Measurements from ENCODE around the gene GIT2.
"Not testable (repeated sequence)": the region's sequence is repeated elsewhere in the genome, so short reads cannot be mapped to it uniquely, and the experiment has no call there.

Gene GIT2

DNA sequence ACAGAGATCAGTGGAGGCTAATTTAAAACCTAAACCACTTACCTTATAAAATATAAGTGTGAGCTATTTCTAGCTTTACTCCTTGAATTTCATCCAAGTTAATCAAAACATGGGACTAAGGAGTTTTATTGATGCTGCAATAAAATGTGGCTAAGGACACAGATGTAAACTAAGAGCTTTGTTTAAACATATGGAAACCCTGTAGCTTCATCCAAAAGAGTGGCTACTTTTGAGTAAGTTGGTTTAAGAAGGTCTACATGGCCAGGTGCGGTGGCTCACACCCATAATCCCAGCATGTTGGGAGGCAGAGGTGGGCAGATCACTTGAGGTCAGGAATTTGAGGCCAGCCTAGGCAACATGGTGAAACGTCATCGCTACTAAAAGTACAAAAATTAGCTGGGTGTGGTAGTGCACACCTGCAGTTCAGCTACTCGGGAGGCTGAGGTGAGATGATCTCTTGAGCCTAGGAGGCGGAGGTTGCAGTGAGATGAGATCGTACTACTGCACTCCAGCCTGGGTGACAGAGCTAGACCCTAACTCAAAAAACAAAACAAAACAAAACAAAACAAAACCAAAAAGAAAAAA lies 55.7 kb downstream of the GIT2 start:
- no peak for DNase-seq

DNA sequence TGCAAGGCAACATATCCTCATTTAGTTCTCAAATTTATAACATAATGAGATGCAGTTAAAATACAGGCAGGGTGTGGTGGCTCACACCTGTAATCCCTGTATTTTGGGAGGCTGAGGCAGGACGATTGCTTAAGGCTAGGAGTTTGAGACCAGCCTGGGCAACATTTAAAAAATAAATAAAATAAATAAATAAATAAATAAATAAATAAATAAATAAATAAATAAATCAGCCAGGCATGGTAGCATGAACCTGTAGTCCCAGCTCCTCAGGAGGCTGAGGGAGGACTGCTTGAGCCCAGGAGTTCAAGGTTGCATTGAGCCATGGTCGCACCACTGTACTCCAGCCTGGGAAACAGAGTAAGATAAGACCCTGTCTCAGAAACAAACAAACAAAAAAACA lies 56.7 kb downstream of the GIT2 start:
- no peak for DNase-seq

DNA sequence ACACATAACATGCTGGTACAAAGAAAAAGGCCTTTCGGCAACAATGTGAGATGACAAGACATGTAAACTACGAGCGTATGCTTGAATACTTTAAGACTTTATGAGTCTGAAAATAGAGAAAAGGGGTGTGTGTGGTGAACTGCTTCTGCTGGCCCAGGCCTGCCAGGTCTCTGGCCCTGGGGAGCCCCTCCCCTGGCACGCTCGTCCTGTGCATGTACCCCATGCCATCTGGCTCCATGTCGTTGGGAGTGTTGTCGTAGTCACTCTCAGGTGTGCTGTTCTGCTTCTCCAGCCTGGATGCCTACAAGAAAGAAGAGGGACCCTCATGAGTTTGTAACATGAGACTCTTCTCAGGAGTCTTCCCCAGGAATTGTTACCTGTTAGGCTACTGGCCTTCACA lies 57.2 kb downstream of the GIT2 start:
- no peak for DNase-seq

DNA sequence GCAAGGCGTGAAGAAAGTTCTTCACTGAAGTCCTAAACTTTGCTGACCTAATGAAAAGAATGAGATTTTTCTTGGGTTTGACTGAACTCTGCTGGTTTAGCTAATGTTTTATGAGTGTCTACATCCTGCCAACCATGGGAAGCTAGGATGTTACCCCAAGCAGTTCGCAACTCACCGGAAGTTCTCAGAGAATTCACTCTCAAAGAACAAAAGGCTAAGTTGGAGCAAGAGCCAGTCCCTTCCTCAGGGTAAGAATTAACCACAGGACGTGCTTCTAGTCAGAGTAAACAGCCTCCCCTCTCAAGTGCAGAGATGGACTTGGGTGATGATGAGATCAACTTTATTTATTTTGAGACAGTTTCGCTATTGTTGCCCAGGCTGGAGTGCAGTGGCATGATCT lies 58.8 kb downstream of the GIT2 start:
- no peak for DNase-seq

DNA sequence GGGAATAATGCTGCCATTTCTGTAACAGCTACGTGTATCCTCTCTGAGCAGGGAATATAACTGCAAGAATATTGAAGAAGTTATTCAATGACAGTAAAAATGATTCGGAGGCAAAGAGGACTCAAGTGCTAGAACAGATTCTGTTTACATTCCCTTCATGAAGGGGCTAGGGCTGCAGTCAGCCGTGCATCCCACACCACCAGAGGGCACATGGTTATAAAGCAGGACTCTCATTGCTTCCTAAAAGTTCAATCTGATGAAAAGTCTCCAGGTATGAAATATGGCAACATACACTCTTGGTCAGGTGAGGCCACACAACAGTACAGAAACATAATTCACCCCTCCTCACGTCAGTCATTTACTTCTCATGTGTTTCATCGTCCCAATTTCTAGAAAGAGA lies 62.1 kb downstream of the GIT2 start:
- no peak for DNase-seq

DNA sequence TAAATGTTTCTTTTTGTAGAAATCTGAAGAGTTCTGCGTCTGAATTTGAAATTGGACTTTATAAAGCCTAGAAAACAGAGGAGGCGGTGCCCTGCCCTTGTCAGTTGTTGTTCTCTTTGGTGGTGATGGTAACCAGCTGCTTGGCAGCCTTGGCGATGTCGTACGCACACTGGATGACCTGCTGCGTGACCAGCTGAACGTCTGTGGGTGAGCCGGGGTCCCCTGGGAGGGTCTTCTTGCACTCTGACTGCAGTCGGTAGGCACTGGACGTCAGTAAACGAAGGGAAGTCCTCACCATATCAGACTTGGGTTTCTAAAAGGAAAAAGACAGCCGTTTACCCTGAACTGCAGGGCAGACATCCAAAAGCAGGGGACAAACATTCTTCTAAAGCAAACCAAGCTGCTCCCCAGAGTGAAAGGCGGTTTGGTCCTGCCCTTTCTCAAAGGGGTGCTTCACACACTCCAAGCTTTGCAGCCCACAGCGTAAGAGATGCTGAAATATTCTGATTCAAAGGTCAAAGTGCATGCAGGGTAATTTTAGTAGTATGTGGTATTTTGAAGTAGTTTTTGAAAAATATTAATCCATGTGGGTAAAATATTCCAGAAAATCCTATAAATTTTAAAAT lies 63.2 kb downstream of the GIT2 start:
- DNase-seq, result no peak

DNA sequence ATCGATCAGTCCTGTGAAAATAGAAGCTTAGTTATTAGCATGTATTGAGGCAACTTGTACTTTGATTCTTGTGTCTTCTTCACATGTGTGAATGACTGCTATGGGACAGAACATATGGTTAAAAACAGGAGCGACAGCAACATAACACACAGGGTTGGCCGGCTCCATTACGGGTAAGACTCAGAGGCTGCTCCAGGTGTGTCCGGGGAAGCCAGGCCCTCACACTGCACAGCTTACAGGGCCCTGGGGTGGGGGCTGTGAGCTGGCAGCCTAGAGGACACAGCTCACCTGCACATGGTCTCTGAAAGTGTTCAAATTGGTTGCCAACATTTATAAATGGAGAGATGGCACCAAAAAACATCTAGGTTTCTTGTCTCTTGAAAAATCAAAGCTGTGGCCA lies 65.0 kb downstream of the GIT2 start:
- DNase-seq, result no peak

DNA sequence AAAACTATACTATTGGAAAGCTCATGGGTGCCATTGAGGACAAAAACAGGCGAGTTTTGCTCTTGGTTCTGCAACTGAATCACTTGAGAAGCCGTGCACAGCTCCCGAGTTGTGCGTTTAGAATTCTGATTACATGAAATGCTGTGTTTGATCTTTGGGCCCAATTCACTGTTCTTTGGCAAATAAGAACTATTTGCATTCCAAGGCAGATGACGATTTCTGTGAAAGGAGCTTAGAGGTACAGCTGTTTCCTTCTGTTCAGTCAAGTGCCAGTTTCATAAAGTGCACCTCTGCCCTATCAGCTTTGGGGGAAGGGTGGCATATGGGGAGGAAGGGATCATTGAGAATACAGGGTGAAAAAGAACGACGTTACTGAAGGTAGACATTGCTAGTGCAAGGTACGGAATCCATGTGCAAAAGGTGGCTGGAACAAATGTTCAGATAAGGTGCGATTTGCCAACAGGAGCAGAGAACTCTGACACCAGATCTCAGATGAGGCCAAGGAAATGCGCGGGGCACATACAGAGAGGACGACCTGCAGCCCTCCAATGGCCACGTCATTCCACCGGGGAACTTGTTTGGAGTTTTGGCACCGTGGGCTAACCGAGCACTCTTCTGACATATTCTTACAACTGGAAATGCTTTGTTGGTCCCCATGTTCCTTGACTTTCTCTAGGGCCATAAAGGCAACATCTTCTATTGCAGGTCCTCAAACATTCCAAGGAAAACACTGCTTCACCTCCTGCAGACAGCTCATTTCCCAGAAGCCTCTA lies 66.0 kb downstream of the GIT2 start:
- DNase-seq, result no peak

DNA sequence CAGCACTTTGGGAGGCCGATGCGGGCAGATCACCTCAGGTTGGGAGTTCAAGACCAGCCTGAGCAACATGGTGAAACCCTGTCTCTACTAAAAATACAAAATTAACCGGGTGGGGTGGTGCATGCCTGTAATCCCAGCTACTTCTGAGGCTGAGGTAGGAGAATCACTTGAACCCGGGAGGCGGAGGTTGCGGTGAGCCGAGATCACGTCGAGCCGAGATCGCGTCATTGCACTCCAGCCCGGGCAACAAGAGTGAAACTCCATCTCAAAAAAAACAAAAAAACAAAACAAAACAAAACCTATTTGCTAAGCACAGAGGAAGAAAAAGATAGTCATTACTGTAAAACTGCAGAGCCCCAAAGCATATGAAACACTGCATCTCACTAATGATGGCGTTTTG lies 66.8 kb downstream of the GIT2 start:
- not testable (repeated sequence) for DNase-seq

DNA sequence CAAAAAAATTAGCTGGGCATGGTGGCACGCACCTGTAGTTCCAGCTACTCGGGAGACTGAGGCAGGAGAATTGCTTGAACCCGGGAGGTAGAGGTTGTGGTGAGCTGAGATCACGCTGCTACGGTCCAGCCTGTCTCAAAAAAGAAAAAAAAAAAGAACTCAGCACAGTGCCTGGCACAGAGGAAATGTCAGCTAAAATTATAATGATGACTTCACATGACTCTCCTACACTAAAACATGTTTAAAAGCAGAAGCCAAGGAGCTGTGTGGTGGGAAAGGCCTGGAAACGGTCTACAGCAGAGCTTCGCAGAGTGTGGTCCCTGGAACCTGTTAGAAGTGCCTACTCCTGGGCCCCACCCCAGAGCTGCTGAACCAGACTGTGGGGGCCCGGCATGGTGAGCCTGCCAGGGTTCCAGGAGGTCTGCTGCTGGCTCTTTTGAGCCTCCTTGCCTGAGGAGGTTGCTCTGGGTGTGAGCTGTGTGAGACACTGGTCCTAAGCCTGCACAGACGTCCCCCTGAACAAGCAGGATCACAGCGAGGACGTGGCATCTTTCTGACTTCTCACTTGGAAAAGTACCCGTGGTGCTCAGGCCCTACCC lies 68.0 kb downstream of the GIT2 start:
- DNase-seq, result no peak

DNA sequence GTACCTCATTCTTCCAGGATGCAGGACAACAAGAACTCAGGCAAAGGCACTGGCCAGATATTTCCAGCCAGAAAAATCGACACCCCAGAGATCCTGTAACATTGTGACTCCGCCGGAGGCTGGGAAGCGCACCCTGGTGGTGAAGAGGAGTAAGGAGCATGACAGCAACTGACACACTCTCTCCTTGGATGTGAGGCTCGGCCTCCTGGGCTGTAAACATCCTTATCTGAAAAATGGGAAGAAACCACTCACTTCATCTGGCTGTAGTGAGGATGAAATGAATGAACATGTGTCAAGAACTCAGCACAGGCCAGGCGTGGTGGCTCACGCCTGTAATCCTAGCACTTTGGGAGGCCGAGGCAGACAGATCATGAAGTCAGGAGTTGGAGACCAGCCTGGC lies 68.5 kb downstream of the GIT2 start:
- no peak for DNase-seq

DNA sequence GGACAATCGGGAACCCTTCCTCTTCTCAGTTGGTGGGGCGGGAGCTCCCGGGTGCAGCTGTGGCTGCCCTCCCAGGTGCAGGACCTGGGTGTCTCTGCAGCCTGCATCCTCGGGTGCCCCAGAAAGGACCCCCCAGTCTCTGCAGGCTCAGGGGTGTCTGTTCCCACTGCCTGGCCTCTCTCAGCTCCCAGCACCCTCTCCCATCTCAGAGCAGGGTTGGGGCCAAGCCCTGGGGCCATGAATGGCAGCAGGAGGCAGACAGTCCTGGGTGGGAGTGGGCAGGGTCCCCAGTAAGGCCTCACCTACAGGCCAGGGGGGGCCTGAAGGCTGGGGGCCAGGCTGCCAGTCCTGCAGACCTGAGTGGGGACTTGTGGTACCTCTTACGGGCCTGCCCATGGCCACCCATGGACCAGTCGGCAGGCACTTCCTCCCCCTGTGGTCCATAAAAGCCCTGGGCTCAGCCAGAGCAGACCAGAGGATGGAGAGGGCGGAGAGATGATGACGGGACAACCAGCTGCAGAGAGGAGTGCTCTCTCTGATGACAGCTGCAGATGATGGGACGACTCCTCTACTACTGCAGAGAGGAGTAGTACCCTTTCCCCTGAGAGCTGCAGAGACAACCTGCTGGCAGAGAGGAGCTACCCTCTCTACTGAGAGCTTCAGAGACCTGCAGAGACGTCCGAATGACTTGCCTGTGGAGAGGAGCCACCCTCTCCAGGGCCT lies 69.5 kb downstream of the GIT2 start:
- DNase-seq, result no peak

DNA sequence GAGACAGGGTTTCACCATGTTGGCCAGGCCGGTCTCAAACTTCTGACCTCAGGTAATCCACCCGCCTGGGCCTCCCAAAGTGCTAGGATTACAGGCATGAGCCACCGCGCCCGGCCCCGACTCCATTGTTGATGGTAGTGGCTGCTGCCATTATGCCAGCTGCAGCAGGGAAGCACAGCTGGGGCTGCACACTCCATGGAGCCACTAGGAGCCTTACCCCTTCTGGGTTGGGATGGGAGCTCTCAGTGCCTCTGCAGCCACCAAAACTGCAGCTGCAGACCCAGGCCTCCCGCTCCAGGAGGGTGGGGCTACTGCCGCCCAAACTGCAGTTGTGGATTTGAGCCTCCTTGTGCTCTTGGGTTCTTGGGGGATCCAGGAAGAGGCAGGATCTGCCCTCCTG lies 70.2 kb downstream of the GIT2 start:
- no peak for DNase-seq

DNA sequence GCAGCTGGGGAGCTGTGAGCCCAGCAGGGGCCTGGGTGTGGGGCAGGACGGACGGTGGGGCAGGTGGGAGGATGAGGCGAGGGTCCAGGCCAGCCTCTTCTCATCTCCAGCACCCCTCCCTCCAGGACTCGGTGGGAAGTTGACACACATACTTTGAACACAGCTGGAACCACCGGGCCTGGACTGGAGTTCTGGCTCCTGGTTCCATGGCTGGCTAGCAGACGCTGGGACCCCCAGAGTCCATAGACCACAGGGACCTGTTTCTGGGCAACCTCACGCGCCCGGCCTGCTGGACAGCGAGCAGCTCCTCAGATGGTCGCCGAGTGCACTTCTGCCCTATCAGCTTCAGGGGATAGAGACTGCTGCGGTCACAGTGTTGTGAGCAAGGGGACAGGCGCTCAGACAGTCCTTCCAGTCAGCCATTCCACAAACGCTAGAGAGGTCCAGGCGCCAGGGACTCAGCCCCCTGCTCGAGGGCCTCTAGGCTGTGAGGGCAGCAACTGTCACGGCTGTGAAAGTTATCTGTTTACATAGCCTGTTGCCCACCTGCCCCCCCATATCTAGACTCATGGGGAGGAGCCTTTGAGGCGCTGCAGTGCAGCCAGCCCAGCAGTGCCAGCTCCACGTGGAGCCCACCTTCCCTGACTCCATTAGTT lies 70.9 kb downstream of the GIT2 start:
- DNase-seq, result no peak

DNA sequence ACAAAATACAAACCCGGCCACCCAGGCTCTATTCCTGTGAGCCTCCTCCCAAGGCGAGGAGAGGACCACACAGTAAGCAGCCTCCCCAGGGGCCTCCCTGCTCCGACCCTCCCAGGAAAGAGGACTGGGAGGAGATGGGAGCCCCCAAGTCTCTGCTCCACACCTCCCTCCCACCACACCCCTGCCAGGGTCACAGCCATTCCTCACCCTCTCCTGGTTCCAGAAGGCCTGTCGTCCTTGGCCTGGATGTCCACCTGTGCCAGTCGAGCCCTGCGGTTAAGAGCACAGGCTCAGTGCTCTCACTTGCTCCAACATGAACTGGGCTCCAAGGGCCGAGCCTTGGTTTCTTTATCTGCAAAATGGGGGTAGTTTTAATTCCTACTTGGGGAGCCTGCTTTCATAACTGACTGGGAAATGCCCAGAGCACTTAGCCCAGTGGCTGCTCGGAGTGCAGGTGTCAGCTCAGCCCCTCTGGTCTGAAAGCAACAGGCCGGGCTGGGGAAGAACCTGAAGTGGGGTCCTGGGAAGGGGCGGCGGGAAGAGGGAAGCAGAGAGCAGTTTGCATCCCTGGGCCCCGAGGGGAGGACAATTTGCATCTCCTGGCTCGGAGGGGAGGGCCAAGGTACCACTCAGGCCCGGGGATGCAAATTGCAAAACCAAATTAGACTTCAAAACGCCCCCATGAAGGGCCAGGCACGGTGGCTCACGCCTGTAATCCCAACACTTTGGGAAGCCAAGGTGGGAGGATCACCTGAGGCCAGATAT lies 72.5 kb downstream of the GIT2 start:
- DNase-seq, result no peak

DNA sequence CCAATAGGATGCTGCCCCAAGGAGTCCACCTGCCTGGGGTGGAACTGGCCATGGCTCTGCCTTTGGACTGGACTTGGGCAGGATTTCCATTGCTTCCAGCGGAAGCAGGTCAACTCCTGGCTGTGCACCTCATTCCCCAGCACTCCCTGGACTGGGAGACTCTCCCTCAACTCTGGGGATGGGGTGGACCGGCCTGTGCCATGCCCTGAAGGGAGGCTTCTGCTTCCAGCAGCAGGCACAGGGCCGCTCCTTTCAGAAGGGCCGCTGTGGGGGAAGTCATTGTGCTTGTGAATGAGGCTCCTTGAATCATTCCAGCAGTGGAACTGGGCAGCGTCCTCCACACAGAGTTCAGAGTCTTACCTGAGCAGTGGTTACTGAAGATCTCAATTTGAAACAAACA lies 73.1 kb downstream of the GIT2 start:
- DNase-seq, result no peak

DNA sequence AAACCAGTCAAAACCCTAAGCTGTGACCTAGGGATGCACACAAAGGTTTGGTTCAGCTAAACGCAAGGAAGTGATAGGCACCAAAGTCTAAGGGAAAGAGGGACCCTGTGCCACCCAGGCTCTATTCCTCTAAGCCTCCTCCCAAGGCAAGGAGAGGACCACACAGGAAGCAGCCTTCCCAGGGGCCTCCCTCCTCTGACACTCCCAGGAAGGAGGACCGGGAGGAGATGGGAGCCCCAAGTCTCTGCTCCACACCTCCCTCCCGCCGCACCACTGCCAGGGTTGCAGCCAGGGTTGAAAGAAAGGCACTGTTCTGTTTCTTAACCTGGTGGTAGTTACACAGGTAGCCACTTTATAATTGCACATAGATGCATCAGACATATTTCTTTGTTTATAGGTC lies 74.2 kb downstream of the GIT2 start:
- DNase-seq, result no peak

DNA sequence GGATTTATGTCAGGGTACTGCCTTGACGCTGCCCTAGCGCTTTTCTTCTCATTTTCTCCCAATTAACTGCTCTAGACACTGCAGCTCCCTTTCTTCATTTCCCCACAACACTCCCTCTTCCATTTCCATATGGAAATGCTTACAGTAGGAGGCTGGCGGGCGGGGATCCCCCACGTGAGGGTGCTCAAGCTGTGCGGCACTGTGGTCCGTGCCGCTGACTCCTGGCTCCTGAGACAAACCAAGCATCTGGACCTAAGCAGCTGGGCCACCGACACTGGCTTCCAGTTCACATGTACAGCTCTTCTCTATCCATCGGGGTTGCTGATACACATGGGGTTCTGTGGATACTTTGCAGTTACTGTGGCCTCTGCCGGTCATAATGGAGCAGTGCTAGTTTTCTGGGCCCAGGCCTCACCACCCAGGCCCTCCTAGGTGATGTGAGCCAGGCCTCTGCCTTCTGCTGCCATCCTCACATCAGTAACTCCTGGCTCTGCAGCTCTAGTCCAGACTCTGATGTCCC lies 75.8 kb downstream of the GIT2 start:
- DNase-seq, result no peak

DNA sequence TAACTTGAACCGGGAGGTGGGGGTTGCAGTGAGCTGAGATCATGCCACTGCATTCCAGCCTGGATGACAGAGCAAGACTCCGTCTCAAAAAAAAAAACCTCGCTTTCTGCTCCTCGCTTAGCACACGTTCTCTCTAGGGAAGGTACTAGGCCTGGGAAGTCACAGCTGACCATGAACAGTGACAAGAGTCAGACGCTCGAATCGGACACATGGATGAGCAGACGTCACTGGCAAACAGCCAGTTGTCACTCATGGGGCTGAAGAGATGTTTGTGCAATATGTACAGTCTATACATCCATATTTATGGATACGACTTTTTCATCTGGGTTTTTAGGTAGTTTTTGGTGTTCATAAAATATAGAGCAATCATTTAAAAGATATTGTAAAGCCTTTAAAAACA lies 76.7 kb downstream of the GIT2 start:
- no peak for DNase-seq

DNA sequence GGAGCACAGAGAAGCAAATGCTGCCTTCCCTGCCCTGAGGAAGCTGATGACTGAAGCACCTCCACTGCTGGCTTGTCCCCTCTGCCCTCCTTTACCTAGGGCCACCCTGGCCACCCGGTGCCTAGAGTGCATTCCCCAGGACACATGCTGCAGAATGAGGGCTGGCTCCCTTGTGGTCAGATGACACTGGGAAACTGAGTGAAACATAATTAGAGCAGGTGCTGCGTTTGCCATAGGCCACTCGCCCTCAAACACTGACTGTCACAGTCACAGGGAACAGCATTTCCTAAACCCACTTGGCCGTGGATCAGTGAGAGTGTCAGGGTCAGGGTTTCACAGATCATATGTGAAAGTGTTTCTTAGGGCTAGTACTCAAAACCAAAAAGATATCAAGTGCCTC lies 80.1 kb downstream of the GIT2 start:
- DNase-seq, result no peak

DNA sequence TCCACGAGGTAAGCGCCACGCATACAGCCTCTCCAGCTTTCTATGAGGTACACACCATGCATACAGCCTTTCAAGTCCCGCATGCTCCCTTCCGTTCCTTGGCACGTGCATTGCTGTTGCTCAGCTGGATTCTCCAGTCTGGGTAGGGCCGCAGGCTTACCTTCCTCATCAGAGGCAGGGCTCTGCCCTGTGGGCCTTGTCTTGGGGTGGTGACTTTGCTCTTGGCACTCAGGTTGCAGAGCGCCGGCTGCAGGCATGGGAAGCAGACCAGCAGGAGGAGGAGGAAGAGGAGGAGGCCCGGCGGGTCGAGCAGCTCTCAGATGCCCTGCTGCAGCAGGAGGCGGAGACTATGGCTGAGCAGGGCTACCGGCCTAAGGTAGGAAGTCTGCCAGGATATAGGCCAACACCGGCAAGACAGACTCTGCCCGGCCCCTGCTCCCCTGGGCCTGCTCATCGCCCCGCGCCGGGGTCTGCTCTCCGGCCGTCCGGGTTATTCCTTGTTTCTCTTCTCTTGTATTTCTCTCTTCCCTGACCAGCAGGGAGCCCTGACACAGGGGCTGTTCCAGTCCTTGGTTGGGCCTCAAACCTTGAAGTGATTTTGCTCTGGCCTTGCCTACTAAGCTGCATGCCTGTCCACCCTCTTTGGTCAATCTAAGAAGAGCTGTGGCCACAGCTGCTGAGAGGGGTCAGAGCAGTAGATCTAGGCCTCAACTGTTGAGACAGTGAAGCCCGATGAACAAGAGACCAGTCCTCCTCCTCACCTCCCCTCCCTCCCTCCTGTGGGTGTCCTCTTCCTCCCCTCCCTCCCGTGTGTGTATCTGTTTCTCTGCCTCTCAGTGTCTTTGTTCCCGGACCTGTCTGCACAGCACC lies 80.8 kb downstream of the GIT2 start:
- DNase-seq, result no peak
